Vagina (tissue), 2 donors: ENCODE results near the gene CDH3.

Experiments used
- POLR2AphosphoS5 ChIP-seq, 2 donors: sonication (generic); formaldehyde crosslinking; IDR thresholded peaks; one replicate each; pipeline ENCODE4 v1.9.0; 2017; ENCODE audit warnings: antibody characterized with exemption in 2 of 2, mild to moderate bottlenecking in 2 of 2, low read depth in 1 of 2; ENCODE audit not compliant: insufficient read depth in 1 of 2
- TF ChIP-seq, protein P1 (sequence below), 3 experiments: fragments of 450-650 bp in 2 of 3; fragments of 200-600 bp in 1 of 3; sonication (generic) in 1 of 3; IDR thresholded peaks; one replicate each; pipeline ENCODE4 v1.5.1; 2017 to 2019; ENCODE audit warnings: antibody characterized with exemption in 3 of 3, mild to moderate bottlenecking in 2 of 3, moderate library complexity in 2 of 3

DNA sequence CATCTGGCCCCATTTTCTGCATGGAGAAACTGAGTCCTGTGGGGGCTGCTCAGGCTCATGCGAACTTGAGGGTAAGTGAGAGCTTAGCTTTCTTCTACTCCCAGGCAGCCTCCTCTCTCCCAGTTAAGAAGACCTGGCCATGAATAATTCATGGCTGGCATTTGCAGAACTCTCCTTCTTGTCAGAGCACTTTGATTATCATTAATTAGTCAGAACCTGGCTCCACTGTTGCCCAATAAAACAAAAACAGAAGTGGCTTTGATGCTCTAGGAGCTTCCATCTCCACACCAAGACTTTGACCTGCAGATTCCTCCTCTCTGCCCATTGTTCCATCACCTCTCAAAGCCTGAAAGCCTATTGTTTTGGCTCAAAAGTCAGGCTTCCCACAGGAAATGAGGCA lies 45.5 kb upstream of the CDH3 start:
- TF ChIP-seq, protein P1, sequence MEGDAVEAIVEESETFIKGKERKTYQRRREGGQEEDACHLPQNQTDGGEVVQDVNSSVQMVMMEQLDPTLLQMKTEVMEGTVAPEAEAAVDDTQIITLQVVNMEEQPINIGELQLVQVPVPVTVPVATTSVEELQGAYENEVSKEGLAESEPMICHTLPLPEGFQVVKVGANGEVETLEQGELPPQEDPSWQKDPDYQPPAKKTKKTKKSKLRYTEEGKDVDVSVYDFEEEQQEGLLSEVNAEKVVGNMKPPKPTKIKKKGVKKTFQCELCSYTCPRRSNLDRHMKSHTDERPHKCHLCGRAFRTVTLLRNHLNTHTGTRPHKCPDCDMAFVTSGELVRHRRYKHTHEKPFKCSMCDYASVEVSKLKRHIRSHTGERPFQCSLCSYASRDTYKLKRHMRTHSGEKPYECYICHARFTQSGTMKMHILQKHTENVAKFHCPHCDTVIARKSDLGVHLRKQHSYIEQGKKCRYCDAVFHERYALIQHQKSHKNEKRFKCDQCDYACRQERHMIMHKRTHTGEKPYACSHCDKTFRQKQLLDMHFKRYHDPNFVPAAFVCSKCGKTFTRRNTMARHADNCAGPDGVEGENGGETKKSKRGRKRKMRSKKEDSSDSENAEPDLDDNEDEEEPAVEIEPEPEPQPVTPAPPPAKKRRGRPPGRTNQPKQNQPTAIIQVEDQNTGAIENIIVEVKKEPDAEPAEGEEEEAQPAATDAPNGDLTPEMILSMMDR (IDR thresholded peaks at IDR 0.05), result no peak
- TF ChIP-seq POLR2AphosphoS5 (IDR thresholded peaks at IDR 0.05; ENCODE audit: insufficient read depth in 1 of 2, low read depth in 1 of 2), result no peak
